Ascending aorta (tissue), 2 donors: Measurements from ENCODE around the gene HEPACAM. TPM values are rescaled to one million over a fixed set of nuclear protein-coding genes. Genes with fewer than 3 reads are reported as not detected.

ENCODE experiments used
- DNase-seq, 2 donors: peaks; one replicate each; pipeline ENCODE4 v3.0.0-alpha.2; 2019; ENCODE audit warnings: low spot score in 2 of 2
- H3K27ac ChIP-seq, 2 donors: fragments of 200-600 bp; sonication (generic); one replicate each; pipeline ENCODE4 v1.5.1; 2016 to 2017; ENCODE audit warnings: mild to moderate bottlenecking in 1 of 2
- H3K27me3 ChIP-seq: fragments of 200-600 bp; sonication (generic); one replicate; pipeline ENCODE4 v1.5.1; 2017
- H3K36me3 ChIP-seq, 2 donors: fragments of 200-600 bp; sonication (generic); one replicate each; pipeline ENCODE4 v1.5.1; 2016
- H3K4me1 ChIP-seq, 2 donors: fragments of 200-600 bp; sonication (generic); one replicate each; pipeline ENCODE4 v1.5.1; 2016 to 2017; ENCODE audit warnings: mild to moderate bottlenecking in 1 of 2
- H3K4me3 ChIP-seq, 2 donors: fragments of 200-600 bp; sonication (generic); one replicate each; pipeline ENCODE4 v1.5.1; 2016 to 2017; ENCODE audit warnings: mild to moderate bottlenecking in 1 of 2
- H3K9me3 ChIP-seq, 2 donors: fragments of 200-600 bp; sonication (generic); one replicate each; pipeline ENCODE4 v1.5.1; 2016
- CTCF ChIP-seq, 3 experiments: fragments of 200-600 bp in 2 of 3; fragments of 450-650 bp in 1 of 3; sonication (generic) in 2 of 3; IDR thresholded peaks; one replicate each; pipeline ENCODE4 v1.5.1; 2016 to 2019; ENCODE audit warnings: antibody characterized with exemption in 3 of 3, mild to moderate bottlenecking in 1 of 3, moderate library complexity in 1 of 3
- intact Hi-C: fragments of 100-400 bp; cut with DNase I; formaldehyde crosslinking; loops from one replicate; pipeline ENCODE4 v1.15.1; 2023
- total RNA-seq: library from RNA; depleted of rRNA; stranded (reverse); fragments of >200 nt; gene quantifications from one replicate; pipeline ENCODE4 v1.1.0, GENCODE V29; 2016

HEPACAM gene
- total RNA-seq, 1 donor from 2014 or later = not detected

GRCh38 chr11:124891373-124891861 lies 44.4 kb downstream of the HEPACAM start:
- no peak overlapping the region for H3K4me3 ChIP-seq
- H3K27ac ChIP-seq = no peak overlapping the region
- H3K27me3 ChIP-seq = no peaks in the 10 kb centered on the region
- no peak for TF ChIP-seq CTCF (IDR thresholded peaks at IDR 0.05)
- H3K4me1 ChIP-seq = no peaks in the 10 kb centered on the region
- no peaks in the 10 kb centered on the region for H3K9me3 ChIP-seq
- intact Hi-C loops = no loop called here
- peak in 1 of 2 donors; percentile 63 for DNase-seq
- no peaks in the 10 kb centered on the region for H3K36me3 ChIP-seq

GRCh38 chr11:124890683-124891372 lies 45.0 kb downstream of the HEPACAM start:
- intact Hi-C loops = no loop called here
- H3K9me3 ChIP-seq = no peaks in the 10 kb centered on the region
- no peaks in the 10 kb centered on the region for H3K27me3 ChIP-seq
- no peak overlapping the region for H3K4me3 ChIP-seq
- peak in 1 of 2 donors; percentile 51 for DNase-seq
- H3K4me1 ChIP-seq = no peaks in the 10 kb centered on the region
- TF ChIP-seq CTCF (IDR thresholded peaks at IDR 0.05) = no peak
- H3K27ac ChIP-seq = no peak overlapping the region
- H3K36me3 ChIP-seq = no peaks in the 10 kb centered on the region

- intact Hi-C loops = no loop called here
- Histone ChIP-seq H3K4me1 (no peaks in the 10 kb centered on the region), H3K27me3 (no peaks in the 10 kb centered on the region), H3K9me3 (no peaks in the 10 kb centered on the region), H3K4me3 (no peak overlapping the region), H3K36me3 (no peaks in the 10 kb centered on the region), H3K27ac (no peak overlapping the region)
- TF ChIP-seq CTCF (IDR thresholded peaks at IDR 0.05) = no peak
- no peak for DNase-seq
Observed at GRCh38 chr11:124890151-124890550, 45.7 kb downstream of the HEPACAM start.

GRCh38 chr11:124889191-124890091 lies 46.4 kb downstream of the HEPACAM start:
- Histone ChIP-seq H3K27me3 (no peaks in the 10 kb centered on the region), H3K4me1 (no peaks in the 10 kb centered on the region), H3K36me3 (no peaks in the 10 kb centered on the region), H3K27ac (no peak overlapping the region), H3K4me3 (no peak overlapping the region), H3K9me3 (no peaks in the 10 kb centered on the region)
- intact Hi-C loops = no loop called here
- DNase-seq = peak in 1 of 2 donors; percentile 39
- no peak for TF ChIP-seq CTCF (IDR thresholded peaks at IDR 0.05)

- H3K27ac ChIP-seq = no peak overlapping the region
- DNase-seq = peak in 1 of 2 donors; percentile 16
- no peaks in the 10 kb centered on the region for H3K36me3 ChIP-seq
- intact Hi-C loops = no loop called here
- H3K4me1 ChIP-seq = no peaks in the 10 kb centered on the region
- no peak overlapping the region for H3K4me3 ChIP-seq
- H3K27me3 ChIP-seq = no peaks in the 10 kb centered on the region
- H3K9me3 ChIP-seq = no peaks in the 10 kb centered on the region
- TF ChIP-seq CTCF (IDR thresholded peaks at IDR 0.05) = no peak
Observed at GRCh38 chr11:124887667-124888013, 48.2 kb downstream of the HEPACAM start.
